Activated B cell treated with CpG ODN at 0.5 μM for 24 hours (primary cell): Measurements from ENCODE around the gene RNF135. TPM values are rescaled to one million over a fixed set of nuclear protein-coding genes. Genes with fewer than 3 reads are reported as not detected.
"Not testable (repeated sequence)": the region's sequence is repeated elsewhere in the genome, so short reads cannot be mapped to it uniquely, and the experiment has no call there.

Source experiments
- ATAC-seq: fragments of 200-7000 bp; cut with Tn5 transposase; one replicate; pipeline ENCODE4 v1.10.0; 2021; ENCODE audit warnings: low read depth, mild to moderate bottlenecking, moderate library complexity
- CTCF ChIA-PET: fragments of 350-600 bp; sonication (Branson Sonifier 250); formaldehyde crosslinking; loops from one replicate; lab custom pipeline; 2021; ENCODE audit warnings: antibody characterized with exemption; lab: Charles Lee
- POLR2A ChIA-PET: fragments of 350-600 bp; sonication (Branson Sonifier 250); formaldehyde crosslinking; loops from one replicate; lab custom pipeline; 2021; ENCODE audit warnings: antibody characterized with exemption; lab: Charles Lee
- DNase-seq: peaks from one replicate; pipeline ENCODE4 v3.0.0; 2022
- H3K27ac Mint-ChIP-seq: one replicate; pipeline ENCODE4 v1.8.0; 2020; ENCODE audit warnings: mixed read lengths
- H3K27me3 Mint-ChIP-seq: one replicate; pipeline ENCODE4 v1.8.0; 2021; ENCODE audit warnings: mixed read lengths
- H3K36me3 Mint-ChIP-seq: one replicate; pipeline ENCODE4 v1.8.0; 2021; ENCODE audit warnings: low read depth, mixed read lengths
- H3K4me1 Mint-ChIP-seq: one replicate; pipeline ENCODE4 v1.8.0; 2021; ENCODE audit warnings: mixed read lengths
- H3K4me3 Mint-ChIP-seq: one replicate; pipeline ENCODE4 v1.8.0; 2020; ENCODE audit warnings: mild to moderate bottlenecking, mixed read lengths
- H3K9me3 Mint-ChIP-seq: one replicate; pipeline ENCODE4 v1.8.0; 2020; ENCODE audit warnings: mixed read lengths
- CTCF ChIP-seq: fragments of 200-600 bp; IDR thresholded peaks from one replicate; pipeline ENCODE4 v1.8.0; 2022; ENCODE audit warnings: antibody characterized with exemption, mild to moderate bottlenecking
- intact Hi-C: fragments of 100-400 bp; cut with micrococcal nuclease; formaldehyde crosslinking; loops from one replicate; pipeline ENCODE4 v1.15.1; 2024
- total RNA-seq: library from RNA; stranded (reverse); gene quantifications from 2 replicates; pipeline ENCODE4 v1.2.3, GENCODE V29; 2022

The RNF135 gene
- total RNA-seq, 1 donor from 2014 or later, result 18.5 TPM

- POLR2A ChIA-PET, result no interaction called here
- H3K27me3 Mint-ChIP-seq, result no peaks in the 10 kb centered on the region
- H3K4me1 Mint-ChIP-seq, result peaks cover 7% of the 10 kb centered on the region
- no peak for ATAC-seq
- no peak for TF ChIP-seq CTCF
- DNase-seq, result no peak
- H3K9me3 Mint-ChIP-seq, result no peaks in the 10 kb centered on the region
- intact Hi-C loops, result no loop called here
- CTCF ChIA-PET, result no interaction called here
- peaks cover 32% of the 10 kb centered on the region for H3K36me3 Mint-ChIP-seq
- H3K4me3 Mint-ChIP-seq, result no peak overlapping the region
- no peak overlapping the region for H3K27ac Mint-ChIP-seq
Observed at GRCh38 chr17:30930495-30930894, 40.3 kb upstream of the RNF135 start.

DNA sequence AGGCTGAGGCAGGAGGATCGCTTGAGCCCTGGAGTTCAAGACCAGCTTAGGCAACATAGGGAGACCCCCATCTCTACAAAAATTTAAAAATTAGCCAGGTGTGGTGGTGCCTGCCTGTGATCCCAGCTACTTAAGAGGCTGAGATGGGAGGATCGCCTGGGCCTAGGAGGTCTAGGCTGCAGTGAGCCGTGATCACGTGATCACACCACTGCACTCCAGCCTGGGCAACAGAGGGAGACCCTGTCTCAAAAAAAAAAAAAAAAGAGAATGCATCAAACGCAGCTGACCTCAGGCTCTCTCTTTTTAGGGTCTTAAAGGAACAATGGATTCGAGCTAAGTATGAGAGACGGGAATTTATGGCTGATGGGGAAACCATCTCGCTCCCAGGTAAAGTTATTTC, 39.3 kb upstream of the RNF135 start:
- DNase-seq, intact Hi-C loops, H3K27me3 Mint-ChIP-seq, H3K27ac Mint-ChIP-seq, H3K4me1 Mint-ChIP-seq, H3K9me3 Mint-ChIP-seq, H3K4me3 Mint-ChIP-seq, CTCF ChIA-PET, ATAC-seq: not testable (repeated sequence)
- H3K36me3 Mint-ChIP-seq, result peaks cover 38% of the 10 kb centered on the region
- POLR2A ChIA-PET, result interaction anchor here (0.6 to 1.2 kb wide), 3 partner anchors 10 to 159 kb away, joined by 3 to 5 read pairs (median 3); partner anchors contain the start of gene ADAP2

- CTCF ChIA-PET, result no interaction called here
- POLR2A ChIA-PET, result interaction anchor here (1.0 to 3.2 kb wide), 2 partner anchors 12 to 37 kb away, joined by 3 to 9 read pairs; partner anchors contain the start of gene RNF135
- peak overlapping the region; percentile 42 for H3K27ac Mint-ChIP-seq
- H3K36me3 Mint-ChIP-seq, result peaks cover 37% of the 10 kb centered on the region
- H3K9me3 Mint-ChIP-seq, result no peaks in the 10 kb centered on the region
- ATAC-seq (no peak), DNase-seq (no peak)
- H3K27me3 Mint-ChIP-seq, result no peaks in the 10 kb centered on the region
- TF ChIP-seq CTCF, result no peak
- peaks cover 8% of the 10 kb centered on the region for H3K4me1 Mint-ChIP-seq
- intact Hi-C loops, result no loop called here
- H3K4me3 Mint-ChIP-seq, result no peak overlapping the region
Observed at GRCh38 chr17:30933966-30934365, 36.9 kb upstream of the RNF135 start.

DNA sequence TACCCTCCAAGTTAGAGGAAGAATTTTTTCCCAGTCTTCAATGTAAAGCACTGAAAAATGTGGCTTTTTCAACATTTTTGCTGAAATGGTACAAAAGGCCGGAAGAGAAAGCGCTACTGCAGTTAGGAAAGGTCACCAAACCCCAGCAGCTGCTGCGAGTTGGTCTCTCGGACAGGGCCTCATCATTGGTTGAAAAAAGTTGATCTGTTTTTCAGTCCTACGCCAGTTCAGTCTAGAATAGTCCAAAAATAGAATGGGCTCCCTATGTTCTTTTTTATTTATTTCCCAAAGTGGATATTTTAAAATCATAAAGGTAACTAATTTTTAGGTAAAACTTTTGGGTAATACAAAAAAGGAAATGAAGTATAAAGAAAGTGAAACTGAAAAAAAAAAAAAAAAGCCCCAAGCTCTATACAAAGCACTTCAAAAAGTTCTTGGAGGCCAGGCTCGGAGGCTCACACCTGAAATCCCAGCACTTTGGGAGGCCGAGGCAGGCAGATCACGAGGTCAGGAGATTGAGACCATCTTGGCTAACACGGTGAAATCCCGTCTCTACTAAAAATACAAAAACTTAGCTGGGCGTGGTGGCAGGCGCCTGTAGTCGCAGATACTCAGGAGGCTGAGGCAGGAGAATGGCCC, 31.7 kb upstream of the RNF135 start:
- TF ChIP-seq CTCF, result no peak
- CTCF ChIA-PET, result interaction anchor here (1.2 to 1.3 kb wide), 2 partner anchors 13 to 31 kb away, joined by 3 read pairs; partner anchors contain the start of gene RNF135
- H3K27me3 Mint-ChIP-seq, result no peaks in the 10 kb centered on the region
- H3K36me3 Mint-ChIP-seq, result peaks cover 41% of the 10 kb centered on the region
- DNase-seq (no peak), ATAC-seq (peak; percentile 77)
- POLR2A ChIA-PET, result interaction anchor here (0.6 to 2.5 kb wide), 10 partner anchors 11 to 462 kb away, joined by 3 to 21 read pairs (median 6); partner anchors contain the start of genes ADAP2, GOSR1 and RNF135
- H3K4me1 Mint-ChIP-seq, result peaks cover 13% of the 10 kb centered on the region
- H3K27ac Mint-ChIP-seq, result peak overlapping the region; percentile 86
- intact Hi-C loops, result loop anchor here (1.0 kb wide), 2 partner anchors 15 to 32 kb away; partner anchors contain the start of gene RNF135
- no peaks in the 10 kb centered on the region for H3K9me3 Mint-ChIP-seq
- H3K4me3 Mint-ChIP-seq, result peak overlapping the region; percentile 64

- Mint-ChIP-seq H3K9me3 (no peaks in the 10 kb centered on the region), H3K4me1 (peaks cover 11% of the 10 kb centered on the region), H3K36me3 (peaks cover 38% of the 10 kb centered on the region), H3K4me3 (no peak overlapping the region), H3K27ac (no peak overlapping the region), H3K27me3 (no peaks in the 10 kb centered on the region)
- CTCF ChIA-PET, result no interaction called here
- POLR2A ChIA-PET, result interaction anchor here (1.6 kb wide), 1 partner anchor 28 kb away, joined by 4 read pairs; the partner anchor contains the start of gene RNF135
- DNase-seq, result no peak
- no peak for TF ChIP-seq CTCF
- no peak for ATAC-seq
- intact Hi-C loops, result no loop called here
Observed at GRCh38 chr17:30942308-30943079, 28.3 kb upstream of the RNF135 start.
